OCI-LY7 (cell line): Measurements from ENCODE around the gene CDKAL1. TPM values are rescaled to one million over a fixed set of nuclear protein-coding genes. Genes with fewer than 3 reads are reported as not detected.

Experiments
- BruUV-seq: library from RNA; stranded (reverse); fragments of 400-500 nt; replicated peaks from 2 replicates; lab custom pipeline; 2021; lab: Mats Ljungman, UMichigan
- CTCF ChIA-PET: fragments of 300-600 bp; sonication (Branson Sonifier 250); formaldehyde crosslinking; loops from one replicate; lab custom pipeline; 2022; ENCODE audit warnings: antibody characterized with exemption; ENCODE audit not compliant: unreplicated experiment; lab: Charles Lee
- POLR2A ChIA-PET: fragments of 300-600 bp; sonication (Branson Sonifier 250); formaldehyde crosslinking; loops from one replicate; lab custom pipeline; 2022; ENCODE audit warnings: antibody characterized with exemption; lab: Charles Lee
- DNase-seq: peaks from one replicate; pipeline ENCODE4 v3.0.0-alpha.2; 2015; ENCODE audit warnings: low spot score
- H2AFZ ChIP-seq: fragments of 200-600 bp; sonication (generic), shearing (Covaris generic); 2 replicates; pipeline ENCODE4 v1.6.1; 2014; ENCODE audit warnings: mild to moderate bottlenecking, antibody characterized with exemption, low read length, moderate library complexity
- H3K27ac ChIP-seq: fragments of 200-600 bp; sonication (generic); 2 replicates; pipeline ENCODE4 v1.5.1; 2014; ENCODE audit warnings: mixed run types, low read depth, mild to moderate bottlenecking, moderate library complexity, low read length, inconsistent platforms; ENCODE audit not compliant: poor library complexity, severe bottlenecking
- H3K36me3 ChIP-seq: fragments of 200-600 bp; sonication (generic); 2 replicates; pipeline ENCODE4 v1.6.1; 2014; ENCODE audit warnings: mild to moderate bottlenecking, antibody characterized with exemption, low read length, moderate library complexity, mixed read lengths; ENCODE audit not compliant: insufficient read depth
- H3K4me1 ChIP-seq: fragments of 200-600 bp; sonication (generic); 2 replicates; pipeline ENCODE4 v1.5.1; 2014; ENCODE audit warnings: mild to moderate bottlenecking, low read length; ENCODE audit not compliant: insufficient read depth, poor library complexity, severe bottlenecking
- H3K4me2 ChIP-seq: fragments of 200-600 bp; sonication (generic); 2 replicates; pipeline ENCODE4 v1.6.1; 2014; ENCODE audit warnings: mild to moderate bottlenecking, low read length
- H3K4me3 ChIP-seq: fragments of 200-600 bp; sonication (generic); 2 replicates; pipeline ENCODE4 v1.5.1; 2014; ENCODE audit warnings: mild to moderate bottlenecking, low read depth, low read length; ENCODE audit not compliant: poor library complexity, severe bottlenecking
- H3K79me2 ChIP-seq: fragments of 200-600 bp; sonication (generic); 2 replicates; pipeline ENCODE4 v1.6.1; 2016; ENCODE audit warnings: low read depth, mild to moderate bottlenecking, low read length, moderate library complexity, mixed read lengths; ENCODE audit not compliant: insufficient read depth
- H3K9me2 ChIP-seq: fragments of 200-600 bp; sonication (generic); 2 replicates; pipeline ENCODE4 v1.6.1; 2016; ENCODE audit warnings: mild to moderate bottlenecking, low read length, mixed read lengths; ENCODE audit not compliant: insufficient read depth
- H3K9me3 ChIP-seq: fragments of 200-600 bp; sonication (generic); 2 replicates; pipeline ENCODE4 v1.6.1; 2014; ENCODE audit warnings: mild to moderate bottlenecking, mixed run types, low read length, mixed read lengths
- H4K20me1 ChIP-seq: fragments of 200-600 bp; sonication (generic); 2 replicates; pipeline ENCODE4 v1.6.1; 2014; ENCODE audit warnings: mild to moderate bottlenecking, antibody characterized with exemption, low read length, moderate library complexity, mixed read lengths; ENCODE audit not compliant: insufficient read depth
- CTCF ChIP-seq: fragments of 200-600 bp; sonication (generic); conservative IDR thresholded peaks from 2 replicates; pipeline ENCODE4 v1.5.1; 2014; ENCODE audit warnings: mild to moderate bottlenecking, antibody characterized with exemption, low read length, moderate library complexity, mixed read lengths
- EZH2phosphoT487 ChIP-seq: fragments of 200-600 bp; sonication (generic); IDR thresholded peaks from 2 replicates; pipeline ENCODE4 v1.6.1; 2018; ENCODE audit warnings: low read depth, borderline replicate concordance, mild to moderate bottlenecking, mixed run types, antibody characterized with exemption, low read length, moderate library complexity, mixed read lengths
- intact Hi-C: fragments of 100-400 bp; cut with micrococcal nuclease; formaldehyde crosslinking; loops from one replicate; pipeline ENCODE4 v1.10.0; 2022; ENCODE audit not compliant: unreplicated experiment
- total RNA-seq, 2 experiments: library from RNA; depleted of rRNA in 1 of 2; stranded (reverse); fragments of >200 nt in 1 of 2; shearing (Covaris generic) in 1 of 2; gene quantifications; 2 replicates each; pipeline ENCODE4 v1.2.3, GENCODE V29; 2014 to 2022

Gene CDKAL1
- total RNA-seq, 2 experiments from 2014 or later, result 19.9 to 21.1 TPM

- H3K79me2 ChIP-seq, result no peaks in the 10 kb centered on the region
- no TSS peak for BruUV-seq
- no peak for DNase-seq
- H3K36me3 ChIP-seq, result no peaks in the 10 kb centered on the region
- no peaks in the 10 kb centered on the region for H3K9me2 ChIP-seq
- intact Hi-C loops, result no loop called here
- TF ChIP-seq CTCF, result no peak
- no peak for TF ChIP-seq EZH2phosphoT487
- no peaks in the 10 kb centered on the region for H4K20me1 ChIP-seq
- H2AFZ ChIP-seq, result no peak overlapping the region
- H3K9me3 ChIP-seq, result no peaks in the 10 kb centered on the region
- H3K4me1 ChIP-seq, result no peaks in the 10 kb centered on the region
- no peak overlapping the region for H3K4me2 ChIP-seq
- H3K27ac ChIP-seq, result no peak overlapping the region
- ChIA-PET CTCF (no interaction called here), POLR2A (interaction anchor here (0.5 to 0.9 kb wide), 2 partner anchors 17 to 670 kb away, joined by 3 read pairs; no protein-coding TSS in a partner anchor)
- no peak overlapping the region for H3K4me3 ChIP-seq
These were observed 496.9 kb downstream of the CDKAL1 start for GRCh38 chr6:21031182-21031581.

GRCh38 chr6:21033084-21033483 is 498.8 kb downstream of the CDKAL1 start:
- no peak overlapping the region for H3K4me3 ChIP-seq
- CTCF ChIA-PET, result no interaction called here
- intact Hi-C loops, result no loop called here
- no peaks in the 10 kb centered on the region for H3K9me3 ChIP-seq
- no TSS peak for BruUV-seq
- H3K27ac ChIP-seq, result no peak overlapping the region
- POLR2A ChIA-PET, result no interaction called here
- H4K20me1 ChIP-seq, result no peaks in the 10 kb centered on the region
- H3K36me3 ChIP-seq, result no peaks in the 10 kb centered on the region
- H2AFZ ChIP-seq, result no peak overlapping the region
- no peak for DNase-seq
- H3K9me2 ChIP-seq, result no peaks in the 10 kb centered on the region
- no peaks in the 10 kb centered on the region for H3K4me1 ChIP-seq
- no peak overlapping the region for H3K4me2 ChIP-seq
- TF ChIP-seq EZH2phosphoT487 (no peak), CTCF (no peak)
- H3K79me2 ChIP-seq, result no peaks in the 10 kb centered on the region

GRCh38 chr6:21033575-21034026 is 499.3 kb downstream of the CDKAL1 start:
- ChIA-PET CTCF (no interaction called here), POLR2A (no interaction called here)

More at GRCh38 chr6:21033575-21034026, 499.3 kb downstream of the CDKAL1 start:
- Histone ChIP-seq H3K27ac (no peak overlapping the region), H2AFZ (no peak overlapping the region), H3K36me3 (no peaks in the 10 kb centered on the region), H3K79me2 (no peaks in the 10 kb centered on the region), H3K4me3 (no peak overlapping the region), H3K4me2 (no peak overlapping the region), H3K9me3 (no peaks in the 10 kb centered on the region), H3K4me1 (no peaks in the 10 kb centered on the region), H4K20me1 (no peaks in the 10 kb centered on the region), H3K9me2 (no peaks in the 10 kb centered on the region)
- DNase-seq, result no peak
- intact Hi-C loops, result no loop called here
- TF ChIP-seq EZH2phosphoT487, result no peak
- TF ChIP-seq CTCF, result no peak
- no TSS peak for BruUV-seq
